IMR-90 (cell line): ENCODE measurements around the gene MITD1.

Experiments used
- CHD1 ChIP-seq: IDR thresholded peaks from 2 replicates; pipeline ENCODE4 v1.6.1; 2012; ENCODE audit warnings: low read depth, low read length, improper control_type of control experiment
- TF ChIP-seq, protein P1 (sequence below): conservative IDR thresholded peaks from 2 replicates; pipeline ENCODE4 v1.5.1; 2012; ENCODE audit warnings: mild to moderate bottlenecking, low read depth, low read length, improper control_type of control experiment

DNA sequence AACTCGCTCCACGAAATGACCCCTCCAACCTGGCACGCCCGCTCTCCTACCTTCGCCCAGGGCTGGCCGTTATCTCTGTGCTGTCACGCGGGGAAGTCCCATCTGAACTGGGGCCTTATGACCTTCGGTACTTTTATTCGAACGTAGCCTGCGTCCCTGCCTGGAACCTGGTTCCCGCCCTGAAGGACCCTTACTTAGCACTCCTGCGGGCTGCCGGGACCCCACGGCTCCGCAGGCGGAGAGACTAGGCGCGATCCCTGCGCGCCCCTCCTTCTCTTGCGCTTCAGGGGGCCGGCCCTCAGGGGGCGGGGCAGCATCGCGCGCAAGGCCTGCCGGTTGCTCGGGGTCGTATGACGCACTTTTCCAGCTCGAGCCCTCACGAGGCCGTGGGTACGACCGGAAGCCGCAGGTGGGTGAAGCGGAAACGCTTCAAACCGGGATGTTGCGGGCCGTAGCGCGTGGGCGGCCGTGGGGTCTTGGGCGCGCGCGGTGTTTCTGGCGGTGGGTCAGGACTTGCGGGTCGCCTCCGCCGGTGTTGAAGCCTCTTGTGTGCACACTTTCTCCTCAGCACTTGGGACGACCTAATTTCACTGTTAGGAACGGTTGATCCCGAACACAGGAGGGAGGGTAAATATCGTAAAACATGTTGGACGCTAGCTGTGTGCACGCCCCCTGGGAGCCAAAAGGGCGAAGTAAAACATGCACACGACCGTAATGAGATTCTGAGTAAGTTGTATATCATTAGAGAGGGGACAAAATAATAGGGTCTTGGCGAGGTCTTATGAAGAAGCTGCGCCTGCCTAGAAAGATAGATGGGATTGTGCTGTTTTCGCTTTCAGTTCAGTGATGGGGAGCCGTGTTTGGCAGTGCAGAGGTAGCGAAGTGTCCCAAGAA, 26.0 kb downstream of the MITD1 start, which contains the start of the genes LIPT1 and TSGA10:
- TF ChIP-seq, protein P1, sequence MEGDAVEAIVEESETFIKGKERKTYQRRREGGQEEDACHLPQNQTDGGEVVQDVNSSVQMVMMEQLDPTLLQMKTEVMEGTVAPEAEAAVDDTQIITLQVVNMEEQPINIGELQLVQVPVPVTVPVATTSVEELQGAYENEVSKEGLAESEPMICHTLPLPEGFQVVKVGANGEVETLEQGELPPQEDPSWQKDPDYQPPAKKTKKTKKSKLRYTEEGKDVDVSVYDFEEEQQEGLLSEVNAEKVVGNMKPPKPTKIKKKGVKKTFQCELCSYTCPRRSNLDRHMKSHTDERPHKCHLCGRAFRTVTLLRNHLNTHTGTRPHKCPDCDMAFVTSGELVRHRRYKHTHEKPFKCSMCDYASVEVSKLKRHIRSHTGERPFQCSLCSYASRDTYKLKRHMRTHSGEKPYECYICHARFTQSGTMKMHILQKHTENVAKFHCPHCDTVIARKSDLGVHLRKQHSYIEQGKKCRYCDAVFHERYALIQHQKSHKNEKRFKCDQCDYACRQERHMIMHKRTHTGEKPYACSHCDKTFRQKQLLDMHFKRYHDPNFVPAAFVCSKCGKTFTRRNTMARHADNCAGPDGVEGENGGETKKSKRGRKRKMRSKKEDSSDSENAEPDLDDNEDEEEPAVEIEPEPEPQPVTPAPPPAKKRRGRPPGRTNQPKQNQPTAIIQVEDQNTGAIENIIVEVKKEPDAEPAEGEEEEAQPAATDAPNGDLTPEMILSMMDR = peak; percentile 7; the same call in 1 of the 2 replicates
- TF ChIP-seq CHD1 = no peak
